Chondrocyte (in vitro differentiated cells): ENCODE measurements around the gene HSPA12B. TPM values are rescaled to one million over a fixed set of nuclear protein-coding genes. Genes with fewer than 3 reads are reported as not detected.

ENCODE experiments used
- DNase-seq: peaks from one replicate; pipeline ENCODE4 v3.0.0; 2021; ENCODE audit warnings: mixed read lengths, low spot score
- H3K27ac Mint-ChIP-seq: one replicate; pipeline ENCODE4 v1.8.0; 2021; ENCODE audit warnings: mild to moderate bottlenecking, moderate library complexity, mixed read lengths; ENCODE audit not compliant: unreplicated experiment
- H3K27me3 Mint-ChIP-seq: 2 replicates; pipeline ENCODE4 v1.8.0; 2021; ENCODE audit warnings: low read depth, mixed read lengths
- H3K36me3 Mint-ChIP-seq: 2 replicates; pipeline ENCODE4 v1.8.0; 2021; ENCODE audit warnings: low read depth, mixed read lengths
- H3K4me1 Mint-ChIP-seq: 2 replicates; pipeline ENCODE4 v1.8.0; 2021; ENCODE audit warnings: low read depth, mild to moderate bottlenecking, mixed read lengths
- H3K4me3 Mint-ChIP-seq: one replicate; pipeline ENCODE4 v1.8.0; 2021; ENCODE audit warnings: mild to moderate bottlenecking, moderate library complexity, mixed read lengths; ENCODE audit not compliant: unreplicated experiment
- H3K9me3 Mint-ChIP-seq: 2 replicates; pipeline ENCODE4 v1.8.0; 2021; ENCODE audit warnings: low read depth, mixed read lengths
- total RNA-seq: library from RNA; stranded (reverse); gene quantifications from 3 replicates; pipeline ENCODE4 v1.2.1, GENCODE V29; 2021
- TF ChIP-seq, protein P1 (sequence below): fragments of 200-600 bp; sonication (generic); IDR thresholded peaks from 2 replicates; pipeline ENCODE4 v1.5.0; 2021; ENCODE audit warnings: antibody characterized with exemption, mild to moderate bottlenecking, moderate library complexity

The HSPA12B gene
- total RNA-seq, 1 donor from 2014 or later = 0.10 TPM

DNA sequence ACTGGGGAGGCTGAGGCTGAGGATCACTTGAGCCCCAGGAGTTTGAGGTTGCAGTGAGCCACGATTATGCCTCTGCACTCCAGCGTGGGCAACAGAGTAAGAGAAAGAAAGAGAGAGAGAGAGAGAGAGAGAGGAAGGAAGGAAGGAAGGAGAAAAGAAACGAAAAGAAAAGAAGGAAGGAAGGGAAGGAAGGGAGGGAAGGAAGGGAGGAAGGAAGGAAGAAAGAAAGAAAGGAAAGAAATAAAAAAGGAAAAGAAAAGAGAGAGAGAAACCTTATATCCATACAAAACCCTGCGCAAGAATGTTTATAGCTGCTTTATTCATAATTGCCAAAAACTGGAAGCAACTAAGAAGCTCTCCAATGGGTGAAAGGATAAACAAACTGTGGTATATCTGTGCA is 8.1 kb upstream of the HSPA12B start:
- Mint-ChIP-seq H3K36me3 (peaks cover 1% of the 10 kb centered on the region), H3K27me3 (peaks cover 47% of the 10 kb centered on the region), H3K27ac (no peak overlapping the region), H3K9me3 (no peaks in the 10 kb centered on the region), H3K4me3 (no peak overlapping the region), H3K4me1 (peaks cover 8% of the 10 kb centered on the region)
- DNase-seq = no peak
- TF ChIP-seq, protein P1, sequence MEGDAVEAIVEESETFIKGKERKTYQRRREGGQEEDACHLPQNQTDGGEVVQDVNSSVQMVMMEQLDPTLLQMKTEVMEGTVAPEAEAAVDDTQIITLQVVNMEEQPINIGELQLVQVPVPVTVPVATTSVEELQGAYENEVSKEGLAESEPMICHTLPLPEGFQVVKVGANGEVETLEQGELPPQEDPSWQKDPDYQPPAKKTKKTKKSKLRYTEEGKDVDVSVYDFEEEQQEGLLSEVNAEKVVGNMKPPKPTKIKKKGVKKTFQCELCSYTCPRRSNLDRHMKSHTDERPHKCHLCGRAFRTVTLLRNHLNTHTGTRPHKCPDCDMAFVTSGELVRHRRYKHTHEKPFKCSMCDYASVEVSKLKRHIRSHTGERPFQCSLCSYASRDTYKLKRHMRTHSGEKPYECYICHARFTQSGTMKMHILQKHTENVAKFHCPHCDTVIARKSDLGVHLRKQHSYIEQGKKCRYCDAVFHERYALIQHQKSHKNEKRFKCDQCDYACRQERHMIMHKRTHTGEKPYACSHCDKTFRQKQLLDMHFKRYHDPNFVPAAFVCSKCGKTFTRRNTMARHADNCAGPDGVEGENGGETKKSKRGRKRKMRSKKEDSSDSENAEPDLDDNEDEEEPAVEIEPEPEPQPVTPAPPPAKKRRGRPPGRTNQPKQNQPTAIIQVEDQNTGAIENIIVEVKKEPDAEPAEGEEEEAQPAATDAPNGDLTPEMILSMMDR = no peak

DNA sequence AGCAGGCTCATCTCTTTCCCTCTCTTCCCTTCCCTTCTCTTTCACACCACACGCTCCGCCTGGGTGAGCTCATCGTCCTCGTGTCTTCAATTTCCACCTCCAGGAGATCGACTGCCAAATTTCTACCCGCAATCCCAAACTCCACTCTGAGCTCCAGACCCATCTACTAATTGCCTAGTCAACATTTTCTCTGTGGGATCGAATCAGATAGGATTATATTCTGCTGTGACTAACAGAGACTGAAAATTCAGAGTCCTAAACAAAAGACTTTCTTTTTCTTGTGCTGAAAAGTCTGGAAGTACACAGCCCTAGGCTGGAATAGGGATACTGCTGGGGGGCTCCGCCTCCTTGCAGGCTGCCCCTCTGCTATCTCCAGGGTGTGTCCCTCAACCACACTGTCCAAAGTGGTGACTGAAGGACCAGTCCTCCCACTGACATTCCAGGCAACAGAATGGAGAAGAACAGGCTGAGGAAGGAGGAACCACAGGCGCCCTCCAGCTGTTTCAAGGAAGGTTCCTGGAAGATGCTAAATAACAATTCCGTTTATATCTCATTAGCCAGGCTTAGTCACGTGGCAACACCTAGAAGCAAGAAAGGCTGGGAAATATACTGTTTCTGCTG is 5.0 kb upstream of the HSPA12B start:
- Mint-ChIP-seq H3K27me3 (peaks cover 34% of the 10 kb centered on the region), H3K27ac (no peak overlapping the region), H3K36me3 (peaks cover 1% of the 10 kb centered on the region), H3K4me1 (peaks cover 8% of the 10 kb centered on the region), H3K9me3 (no peaks in the 10 kb centered on the region), H3K4me3 (peak overlapping the region; percentile 24)
- TF ChIP-seq, protein P1 = peak; percentile 15
- peak; percentile 38 for DNase-seq

DNA sequence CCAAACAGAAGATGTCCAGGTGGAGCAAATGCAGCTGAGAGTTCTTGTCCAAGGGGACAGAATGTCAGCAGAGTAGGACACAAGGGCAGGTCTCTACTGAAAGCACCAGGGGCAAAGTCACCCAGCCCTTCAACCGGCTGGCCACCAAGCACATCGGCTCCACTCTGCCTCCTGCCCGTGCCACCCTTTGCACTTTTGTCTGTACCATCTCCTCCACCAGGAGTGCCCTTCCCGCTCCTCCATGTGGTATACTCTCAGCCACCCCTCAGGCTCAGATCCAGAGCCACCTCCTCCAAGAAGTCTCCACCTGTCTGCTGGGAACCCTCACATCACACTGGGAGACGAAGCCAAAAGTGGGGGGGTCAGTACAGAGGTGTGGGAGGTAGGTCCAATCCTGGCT is 4.1 kb upstream of the HSPA12B start:
- peak; percentile 33 for DNase-seq
- no peak overlapping the region for H3K4me3 Mint-ChIP-seq
- H3K36me3 Mint-ChIP-seq = peaks cover 1% of the 10 kb centered on the region
- no peak overlapping the region for H3K27ac Mint-ChIP-seq
- H3K9me3 Mint-ChIP-seq = no peaks in the 10 kb centered on the region
- H3K4me1 Mint-ChIP-seq = peaks cover 8% of the 10 kb centered on the region
- TF ChIP-seq, protein P1 = no peak
- H3K27me3 Mint-ChIP-seq = peaks cover 29% of the 10 kb centered on the region

DNA sequence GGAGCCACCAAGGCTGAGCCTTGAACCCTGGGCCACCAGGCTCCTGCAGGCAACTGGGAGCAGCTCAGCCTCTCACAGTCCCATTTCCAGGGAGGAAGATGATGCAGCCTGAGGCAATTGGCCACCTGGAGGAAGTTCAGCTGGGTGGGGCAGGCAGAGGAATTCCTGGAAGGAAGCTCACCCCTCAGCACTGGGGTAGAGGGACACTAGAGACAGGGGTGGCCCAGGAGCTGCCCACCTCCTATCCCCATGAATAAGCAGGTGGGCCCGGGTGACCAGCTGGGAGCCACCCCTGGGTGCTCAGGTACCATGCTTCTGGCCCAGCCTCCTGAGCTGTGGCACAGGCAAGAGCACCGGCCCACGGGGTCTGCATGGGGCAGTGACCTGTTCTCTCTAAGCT is 3.6 kb upstream of the HSPA12B start:
- DNase-seq = peak; percentile 86
- Mint-ChIP-seq H3K4me3 (no peak overlapping the region), H3K27me3 (peaks cover 27% of the 10 kb centered on the region), H3K4me1 (peaks cover 8% of the 10 kb centered on the region), H3K9me3 (no peaks in the 10 kb centered on the region), H3K36me3 (peaks cover 1% of the 10 kb centered on the region), H3K27ac (no peak overlapping the region)
- TF ChIP-seq, protein P1 = no peak

DNA sequence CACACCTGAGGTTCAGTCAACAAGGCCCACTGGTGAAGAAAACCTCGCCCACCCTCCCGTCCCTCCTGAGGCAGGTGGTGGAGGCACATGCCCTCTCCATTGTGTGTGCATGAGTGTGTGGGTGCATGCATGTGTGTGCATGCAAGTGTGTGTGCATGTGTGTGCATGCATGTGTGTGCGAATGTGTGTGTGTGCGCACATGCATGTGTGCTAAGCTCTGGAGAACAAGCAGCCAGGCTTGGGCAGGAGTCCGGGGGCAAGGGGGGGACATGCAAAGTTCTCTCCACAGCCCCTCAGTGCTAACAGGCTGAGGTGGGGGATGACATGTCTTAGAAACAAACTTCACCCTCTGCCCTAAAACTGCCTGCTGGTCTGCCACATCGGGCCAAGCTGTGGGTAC is 3.1 kb upstream of the HSPA12B start:
- peak; percentile 40 for DNase-seq
- TF ChIP-seq, protein P1 = no peak
- Mint-ChIP-seq H3K4me3 (no peak overlapping the region), H3K27ac (no peak overlapping the region), H3K27me3 (peaks cover 26% of the 10 kb centered on the region), H3K9me3 (no peaks in the 10 kb centered on the region), H3K4me1 (peaks cover 8% of the 10 kb centered on the region), H3K36me3 (peaks cover 1% of the 10 kb centered on the region)
